Astrocyte of the spinal cord (primary cell): ENCODE data around the gene SCD.

ENCODE experiments used
- DNase-seq: peaks from one replicate; pipeline ENCODE4 v3.0.0; 2011; ENCODE audit warnings: low read depth, low spot score
- H3K4me3 ChIP-seq: 2 replicates; pipeline ENCODE4 v1.5.1; 2011; ENCODE audit warnings: low read depth, mild to moderate bottlenecking, low read length, moderate library complexity
- in situ Hi-C: cut with HindIII; loops from 2 replicates; pipeline ENCODE4 v1.10.0; 2017; ENCODE audit warnings: low sequenced_read_pairs
- TF ChIP-seq, protein P1 (sequence below): IDR thresholded peaks from 2 replicates; pipeline ENCODE4 v1.5.1; 2012; ENCODE audit warnings: low read depth, mild to moderate bottlenecking, low read length, inconsistent platforms

Gene SCD

GRCh38 chr10:100377830-100378229, 30.8 kb downstream of the SCD start:
- TF ChIP-seq, protein P1, sequence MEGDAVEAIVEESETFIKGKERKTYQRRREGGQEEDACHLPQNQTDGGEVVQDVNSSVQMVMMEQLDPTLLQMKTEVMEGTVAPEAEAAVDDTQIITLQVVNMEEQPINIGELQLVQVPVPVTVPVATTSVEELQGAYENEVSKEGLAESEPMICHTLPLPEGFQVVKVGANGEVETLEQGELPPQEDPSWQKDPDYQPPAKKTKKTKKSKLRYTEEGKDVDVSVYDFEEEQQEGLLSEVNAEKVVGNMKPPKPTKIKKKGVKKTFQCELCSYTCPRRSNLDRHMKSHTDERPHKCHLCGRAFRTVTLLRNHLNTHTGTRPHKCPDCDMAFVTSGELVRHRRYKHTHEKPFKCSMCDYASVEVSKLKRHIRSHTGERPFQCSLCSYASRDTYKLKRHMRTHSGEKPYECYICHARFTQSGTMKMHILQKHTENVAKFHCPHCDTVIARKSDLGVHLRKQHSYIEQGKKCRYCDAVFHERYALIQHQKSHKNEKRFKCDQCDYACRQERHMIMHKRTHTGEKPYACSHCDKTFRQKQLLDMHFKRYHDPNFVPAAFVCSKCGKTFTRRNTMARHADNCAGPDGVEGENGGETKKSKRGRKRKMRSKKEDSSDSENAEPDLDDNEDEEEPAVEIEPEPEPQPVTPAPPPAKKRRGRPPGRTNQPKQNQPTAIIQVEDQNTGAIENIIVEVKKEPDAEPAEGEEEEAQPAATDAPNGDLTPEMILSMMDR = no peak
- no peak overlapping the region for H3K4me3 ChIP-seq
- DNase-seq = no peak
- in situ Hi-C loops = no loop called here

DNA sequence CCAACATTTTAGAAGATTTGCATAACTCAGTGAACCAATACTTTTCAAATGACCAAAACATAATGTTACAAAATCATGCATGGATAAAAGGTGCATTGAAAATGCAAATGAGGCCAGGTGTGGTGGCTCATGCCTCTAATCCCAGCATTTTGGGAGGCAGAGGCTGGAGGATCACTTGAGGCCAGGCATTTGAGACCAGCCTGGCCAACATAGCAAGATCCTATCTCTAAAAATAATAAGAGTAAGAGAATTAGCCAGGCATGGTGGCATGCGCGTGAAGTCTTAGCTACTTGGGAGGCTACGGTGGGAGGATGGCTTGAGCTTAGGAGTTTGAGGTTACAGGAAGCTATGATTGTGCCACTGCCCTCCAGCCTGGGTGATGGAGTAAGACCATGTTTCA, 33.4 kb downstream of the SCD start:
- DNase-seq = no peak
- TF ChIP-seq, protein P1 = no peak
- in situ Hi-C loops = no loop called here
- no peak overlapping the region for H3K4me3 ChIP-seq

DNA sequence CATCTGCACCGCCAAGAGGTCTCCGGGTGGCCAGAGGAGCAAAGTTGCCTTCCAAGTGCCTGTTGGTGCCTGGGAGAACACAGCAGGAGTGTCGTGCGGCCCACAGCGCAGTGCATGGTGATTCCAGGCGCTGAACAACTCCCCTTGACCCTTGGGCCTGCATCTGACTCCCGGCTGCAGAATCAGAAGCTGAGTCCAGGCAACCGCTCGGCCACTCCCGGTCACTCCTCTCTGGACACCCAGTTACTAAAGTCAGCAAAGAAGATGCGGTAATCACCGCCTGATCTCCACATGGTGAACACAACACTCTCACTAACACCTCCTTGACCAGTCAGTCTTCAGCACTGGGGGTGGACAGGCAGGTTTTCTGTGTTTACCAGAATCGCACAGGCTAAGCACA, 35.5 kb downstream of the SCD start:
- DNase-seq = no peak
- TF ChIP-seq, protein P1 = no peak
- no peak overlapping the region for H3K4me3 ChIP-seq
- in situ Hi-C loops = no loop called here

DNA sequence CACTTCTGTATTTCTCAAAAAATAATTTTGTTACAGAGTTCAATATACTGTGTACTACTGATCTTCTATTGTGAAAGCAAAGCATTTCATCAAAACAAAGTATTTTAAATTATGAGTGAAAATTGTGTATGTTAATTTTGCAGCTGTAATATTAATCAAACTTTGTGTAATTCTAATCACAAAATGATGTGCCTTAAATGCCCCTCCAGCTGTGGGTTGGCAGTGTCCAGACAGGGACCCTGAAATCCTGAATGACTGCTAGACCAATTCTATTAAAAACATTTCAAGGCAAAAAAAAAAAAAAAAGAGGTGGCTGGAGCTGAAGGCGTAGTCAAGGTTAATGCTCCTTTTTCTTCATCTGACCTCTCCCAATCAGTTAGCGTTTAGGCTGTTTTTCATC, 36.2 kb downstream of the SCD start:
- no peak overlapping the region for H3K4me3 ChIP-seq
- TF ChIP-seq, protein P1 = no peak
- DNase-seq = no peak
- in situ Hi-C loops = no loop called here

- DNase-seq = no peak
- in situ Hi-C loops = no loop called here
- TF ChIP-seq, protein P1 = no peak
- H3K4me3 ChIP-seq = no peak overlapping the region
Measured at GRCh38 chr10:100391163-100392002, 44.4 kb downstream of the SCD start.

GRCh38 chr10:100392686-100393003, 45.6 kb downstream of the SCD start:
- no peak for DNase-seq
- in situ Hi-C loops = no loop called here
- TF ChIP-seq, protein P1 = no peak
- no peak overlapping the region for H3K4me3 ChIP-seq
